GM12878 (cell line): ENCODE data around the gene DPYSL4. TPM values are rescaled to one million over a fixed set of nuclear protein-coding genes. Genes with fewer than 3 reads are reported as not detected.

ENCODE experiments used
- ATAC-seq: fragments of 200-7000 bp; cut with Tn5 transposase; 3 replicates; pipeline ENCODE4 v1.9.1; 2020; ENCODE audit warnings: mild to moderate bottlenecking, moderate library complexity
- BruUV-seq: library from RNA; stranded (reverse); fragments of 400-500 nt; replicated peaks from 2 replicates; lab custom pipeline; 2021; lab: Mats Ljungman, UMichigan
- CTCF ChIA-PET: fragments of 300-600 bp; sonication (Branson Sonifier 250); formaldehyde crosslinking; extraction: SDS; loops from one replicate; lab custom pipeline; 2021; ENCODE audit warnings: inconsistent platforms; lab: Yijun Ruan, JAX
- POLR2A ChIA-PET: fragments of 350-600 bp; formaldehyde crosslinking; extraction: SDS; loops from one replicate; lab custom pipeline; 2021; ENCODE audit warnings: inconsistent platforms; lab: Charles Lee
- RAD21 ChIA-PET: fragments of 300-600 bp; sonication (Branson Sonifier 250); formaldehyde crosslinking; loops from one replicate; lab custom pipeline; 2023; ENCODE audit warnings: antibody characterized with exemption; ENCODE audit not compliant: unreplicated experiment; lab: Charles Lee
- SMC1A ChIA-PET: fragments of 300-600 bp; sonication (Branson Sonifier 250); formaldehyde crosslinking; loops from one replicate; lab custom pipeline; 2023; ENCODE audit not compliant: unreplicated experiment, uncharacterized antibody; lab: Charles Lee
- DNase-seq: peaks from one replicate; pipeline ENCODE4 v3.0.0-alpha.2; 2011; ENCODE audit warnings: low read depth, low spot score
- FAIRE-seq: peaks from 3 replicates; lab custom pipeline; 2011; peaks lifted over from hg19 to GRCh38; lab: Jason Lieb, UNC
- H2AFZ ChIP-seq: 2 replicates; pipeline ENCODE4 v1.6.0; 2011; ENCODE audit warnings: low read depth, low read length, control low read depth; ENCODE audit not compliant: control insufficient read depth
- H3K27ac ChIP-seq: 2 replicates; pipeline ENCODE4 v1.5.1; 2011; ENCODE audit warnings: control low read depth; ENCODE audit not compliant: control insufficient read depth, insufficient read depth
- H3K27me3 ChIP-seq, 2 experiments: replicated peaks in 1 of 2; 2 replicates each; pipeline versions ENCODE4 v1.6.0 to v1.6.1; 2011; ENCODE audit warnings: low read length in 1 of 2; ENCODE audit not compliant: control insufficient read depth in 2 of 2, insufficient read depth in 2 of 2
- H3K36me3 ChIP-seq, 2 experiments: 2 replicates each; pipeline ENCODE4 v1.5.1; 2011; ENCODE audit warnings: low read length in 1 of 2; ENCODE audit not compliant: control insufficient read depth in 2 of 2, insufficient read depth in 2 of 2
- H3K4me1 ChIP-seq: 2 replicates; pipeline ENCODE4 v1.6.1; 2011; ENCODE audit warnings: mild to moderate bottlenecking, low read length, moderate library complexity, mixed read lengths; ENCODE audit not compliant: control insufficient read depth, insufficient read depth
- H3K4me2 ChIP-seq: 2 replicates; pipeline ENCODE4 v1.6.0; 2011; ENCODE audit warnings: control low read depth; ENCODE audit not compliant: control insufficient read depth, insufficient read depth
- H3K4me3 ChIP-seq: fragments of 200-600 bp; sonication (generic); 2 replicates; pipeline ENCODE4 v1.5.1; 2016
- H3K79me2 ChIP-seq: 2 replicates; pipeline ENCODE4 v1.6.0; 2011; ENCODE audit warnings: low read length; ENCODE audit not compliant: control insufficient read depth, insufficient read depth
- H3K9ac ChIP-seq: 2 replicates; pipeline ENCODE4 v1.8.0; 2011; ENCODE audit warnings: low read length, control low read depth, mixed read lengths; ENCODE audit not compliant: control insufficient read depth, insufficient read depth
- H3K9me3 ChIP-seq: replicated peaks from 3 replicates; pipeline ENCODE4 v1.5.1; 2011; ENCODE audit warnings: mild to moderate bottlenecking, low read length; ENCODE audit not compliant: control insufficient read depth, insufficient read depth
- H4K20me1 ChIP-seq: 2 replicates; pipeline ENCODE4 v1.6.0; 2011; ENCODE audit not compliant: control insufficient read depth, insufficient read depth
- WGBS: methylation state at CpG from one replicate; pipeline ENCODE4 v1.1.6; 2016; ENCODE audit warnings: low lambda C conversion rate; ENCODE audit not compliant: insufficient replicate concordance, insufficient coverage; ENCODE audit errors: missing lambda C conversion rate; 5-methylcytosine and 5-hydroxymethylcytosine counted together
- in situ Hi-C: fragments of 300-500 bp; cut with MboI; formaldehyde crosslinking; loops from 9 replicates; pipeline ENCODE4 v1.14.3; 2018; ENCODE audit warnings: mixed read lengths
- intact Hi-C: fragments of 100-400 bp; cut with micrococcal nuclease; formaldehyde crosslinking; loops from one replicate; pipeline ENCODE4 v1.14.2; 2022; ENCODE audit not compliant: unreplicated experiment
- polyA plus RNA-seq, 11 experiments: library from polyadenylated mRNA; depleted of rRNA in 4 of 11; unstranded in 6 of 11; stranded (reverse) in 5 of 11; fragments of >200 nt; fragmentation: Nextera tagmentation in 4 of 11; fragmentation: Illumina TruSeq in 1 of 11; extraction: Ambion mirVana in 4 of 11; extraction: Trizol in 1 of 11; gene quantifications; 1 replicate in 1 of 11; 2 replicates in 10 of 11; pipeline versions ENCODE4 v1.2.1 to v1.2.3, GENCODE V29; 2011 to 2016; ENCODE audit warnings: inconsistent platforms in 2 of 11, missing spikeins in 2 of 11, low read depth in 1 of 11
- total RNA-seq, 4 experiments: library from RNA; depleted of rRNA in 3 of 4; stranded (reverse); fragments of >200 nt in 3 of 4; fragmentation: Illumina TruSeq in 1 of 4; extraction: Trizol in 1 of 4; gene quantifications; 2 replicates each; pipeline versions ENCODE4 v1.2.1 to v1.2.3, GENCODE V29; 2013 to 2021
- TF ChIP-seq, protein P1 (sequence below): fragments of 450-650 bp; IDR thresholded peaks from 2 replicates; pipeline ENCODE4 v1.6.1; 2018; ENCODE audit warnings: mild to moderate bottlenecking, low read depth, moderate library complexity; ENCODE audit not compliant: partially characterized antibody
- TF ChIP-seq, protein P2 (sequence below): IDR thresholded peaks from 2 replicates; pipeline ENCODE4 v1.6.1; 2012; ENCODE audit warnings: mild to moderate bottlenecking, low read depth, low read length

Gene DPYSL4
- total and polyA plus RNA-seq, 10 of the 15 experiments (the other 5 are each of a cell fraction or from before 2014, with no cell fraction given) = 0.10 to 0.21 TPM; not detected in 8

DNA sequence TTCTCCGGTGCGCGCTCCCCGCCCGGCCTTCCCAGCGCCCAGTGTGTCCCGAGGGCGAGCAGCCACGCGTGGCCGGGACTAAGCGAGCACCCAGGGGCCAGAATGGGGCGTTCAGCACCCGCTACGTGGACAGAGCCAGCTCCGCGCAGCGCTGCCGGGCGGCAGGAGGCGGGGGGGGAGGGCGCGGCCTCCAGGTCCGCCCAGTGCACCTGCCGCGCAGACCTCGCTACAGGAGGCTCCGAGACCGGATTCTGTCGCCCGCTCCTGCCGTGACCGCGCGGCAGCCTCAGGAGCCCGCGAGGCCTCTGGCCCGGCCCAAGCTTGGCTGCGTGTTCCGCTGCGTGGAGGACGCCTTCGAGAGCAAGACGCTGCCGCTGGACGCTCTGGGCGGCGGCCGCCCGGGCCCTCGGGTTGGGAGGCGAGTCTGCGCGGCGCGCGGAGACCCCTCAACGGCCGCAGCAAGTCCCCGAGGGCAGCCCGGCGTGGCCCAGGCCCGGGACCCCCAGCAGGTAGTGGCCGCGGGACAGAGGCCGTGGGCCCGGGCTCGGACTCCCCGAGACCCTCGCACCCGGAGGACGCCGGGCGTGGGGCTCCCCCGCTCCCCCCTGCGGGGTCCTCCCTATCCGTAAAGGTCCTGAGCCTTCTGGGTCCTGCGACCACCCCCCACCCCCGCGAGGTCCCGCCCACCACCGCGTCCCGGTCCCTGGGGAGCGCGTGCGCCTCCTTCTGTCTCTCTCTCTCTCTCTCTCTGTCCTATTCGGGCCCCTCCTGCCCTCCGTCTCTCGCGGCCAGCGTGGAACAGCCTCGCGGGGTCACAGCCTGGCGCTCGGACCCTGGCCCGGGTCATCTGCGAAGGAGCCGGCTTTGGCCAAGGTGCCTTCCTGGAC is 904 bp upstream of the DPYSL4 start:
- RAD21 ChIA-PET = no interaction called here
- H3K27ac ChIP-seq = no peak overlapping the region
- no peak for DNase-seq
- SMC1A ChIA-PET = no interaction called here
- no peaks in the 10 kb centered on the region; the same call in 2 of the 3 replicates for H3K9me3 ChIP-seq
- no peaks in the 10 kb centered on the region for H4K20me1 ChIP-seq
- H3K9ac ChIP-seq = no peak overlapping the region
- H3K4me2 ChIP-seq = no peak overlapping the region
- no peak for FAIRE-seq
- TF ChIP-seq, protein P1, sequence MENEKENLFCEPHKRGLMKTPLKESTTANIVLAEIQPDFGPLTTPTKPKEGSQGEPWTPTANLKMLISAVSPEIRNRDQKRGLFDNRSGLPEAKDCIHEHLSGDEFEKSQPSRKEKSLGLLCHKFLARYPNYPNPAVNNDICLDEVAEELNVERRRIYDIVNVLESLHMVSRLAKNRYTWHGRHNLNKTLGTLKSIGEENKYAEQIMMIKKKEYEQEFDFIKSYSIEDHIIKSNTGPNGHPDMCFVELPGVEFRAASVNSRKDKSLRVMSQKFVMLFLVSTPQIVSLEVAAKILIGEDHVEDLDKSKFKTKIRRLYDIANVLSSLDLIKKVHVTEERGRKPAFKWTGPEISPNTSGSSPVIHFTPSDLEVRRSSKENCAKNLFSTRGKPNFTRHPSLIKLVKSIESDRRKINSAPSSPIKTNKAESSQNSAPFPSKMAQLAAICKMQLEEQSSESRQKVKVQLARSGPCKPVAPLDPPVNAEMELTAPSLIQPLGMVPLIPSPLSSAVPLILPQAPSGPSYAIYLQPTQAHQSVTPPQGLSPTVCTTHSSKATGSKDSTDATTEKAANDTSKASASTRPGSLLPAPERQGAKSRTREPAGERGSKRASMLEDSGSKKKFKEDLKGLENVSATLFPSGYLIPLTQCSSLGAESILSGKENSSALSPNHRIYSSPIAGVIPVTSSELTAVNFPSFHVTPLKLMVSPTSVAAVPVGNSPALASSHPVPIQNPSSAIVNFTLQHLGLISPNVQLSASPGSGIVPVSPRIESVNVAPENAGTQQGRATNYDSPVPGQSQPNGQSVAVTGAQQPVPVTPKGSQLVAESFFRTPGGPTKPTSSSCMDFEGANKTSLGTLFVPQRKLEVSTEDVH = no peak
- TF ChIP-seq, protein P2, sequence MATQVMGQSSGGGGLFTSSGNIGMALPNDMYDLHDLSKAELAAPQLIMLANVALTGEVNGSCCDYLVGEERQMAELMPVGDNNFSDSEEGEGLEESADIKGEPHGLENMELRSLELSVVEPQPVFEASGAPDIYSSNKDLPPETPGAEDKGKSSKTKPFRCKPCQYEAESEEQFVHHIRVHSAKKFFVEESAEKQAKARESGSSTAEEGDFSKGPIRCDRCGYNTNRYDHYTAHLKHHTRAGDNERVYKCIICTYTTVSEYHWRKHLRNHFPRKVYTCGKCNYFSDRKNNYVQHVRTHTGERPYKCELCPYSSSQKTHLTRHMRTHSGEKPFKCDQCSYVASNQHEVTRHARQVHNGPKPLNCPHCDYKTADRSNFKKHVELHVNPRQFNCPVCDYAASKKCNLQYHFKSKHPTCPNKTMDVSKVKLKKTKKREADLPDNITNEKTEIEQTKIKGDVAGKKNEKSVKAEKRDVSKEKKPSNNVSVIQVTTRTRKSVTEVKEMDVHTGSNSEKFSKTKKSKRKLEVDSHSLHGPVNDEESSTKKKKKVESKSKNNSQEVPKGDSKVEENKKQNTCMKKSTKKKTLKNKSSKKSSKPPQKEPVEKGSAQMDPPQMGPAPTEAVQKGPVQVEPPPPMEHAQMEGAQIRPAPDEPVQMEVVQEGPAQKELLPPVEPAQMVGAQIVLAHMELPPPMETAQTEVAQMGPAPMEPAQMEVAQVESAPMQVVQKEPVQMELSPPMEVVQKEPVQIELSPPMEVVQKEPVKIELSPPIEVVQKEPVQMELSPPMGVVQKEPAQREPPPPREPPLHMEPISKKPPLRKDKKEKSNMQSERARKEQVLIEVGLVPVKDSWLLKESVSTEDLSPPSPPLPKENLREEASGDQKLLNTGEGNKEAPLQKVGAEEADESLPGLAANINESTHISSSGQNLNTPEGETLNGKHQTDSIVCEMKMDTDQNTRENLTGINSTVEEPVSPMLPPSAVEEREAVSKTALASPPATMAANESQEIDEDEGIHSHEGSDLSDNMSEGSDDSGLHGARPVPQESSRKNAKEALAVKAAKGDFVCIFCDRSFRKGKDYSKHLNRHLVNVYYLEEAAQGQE = peak; percentile 66; the same call in 1 of the 2 replicates
- no TSS peak for BruUV-seq
- H2AFZ ChIP-seq = no peak overlapping the region
- H3K79me2 ChIP-seq = no peaks in the 10 kb centered on the region
- H3K4me3 ChIP-seq = no peak overlapping the region
- H3K4me1 ChIP-seq = no peaks in the 10 kb centered on the region
- POLR2A ChIA-PET = no interaction called here
- intact Hi-C loops (no loop called here), in situ Hi-C loops (no loop called here)
- 52% methylated on average over 65 of the region's 99 CpGs for WGBS
- no peaks in the 10 kb centered on the region for H3K27me3 ChIP-seq
- no peak for ATAC-seq
- H3K36me3 ChIP-seq = no peaks in the 10 kb centered on the region
- CTCF ChIA-PET = no interaction called here
